ENCODE results near the gene PCDHA8.
A peak's percentile ranks its signal among the peaks of the same experiment; 100 is the strongest.

Gene PCDHA8, protein sequence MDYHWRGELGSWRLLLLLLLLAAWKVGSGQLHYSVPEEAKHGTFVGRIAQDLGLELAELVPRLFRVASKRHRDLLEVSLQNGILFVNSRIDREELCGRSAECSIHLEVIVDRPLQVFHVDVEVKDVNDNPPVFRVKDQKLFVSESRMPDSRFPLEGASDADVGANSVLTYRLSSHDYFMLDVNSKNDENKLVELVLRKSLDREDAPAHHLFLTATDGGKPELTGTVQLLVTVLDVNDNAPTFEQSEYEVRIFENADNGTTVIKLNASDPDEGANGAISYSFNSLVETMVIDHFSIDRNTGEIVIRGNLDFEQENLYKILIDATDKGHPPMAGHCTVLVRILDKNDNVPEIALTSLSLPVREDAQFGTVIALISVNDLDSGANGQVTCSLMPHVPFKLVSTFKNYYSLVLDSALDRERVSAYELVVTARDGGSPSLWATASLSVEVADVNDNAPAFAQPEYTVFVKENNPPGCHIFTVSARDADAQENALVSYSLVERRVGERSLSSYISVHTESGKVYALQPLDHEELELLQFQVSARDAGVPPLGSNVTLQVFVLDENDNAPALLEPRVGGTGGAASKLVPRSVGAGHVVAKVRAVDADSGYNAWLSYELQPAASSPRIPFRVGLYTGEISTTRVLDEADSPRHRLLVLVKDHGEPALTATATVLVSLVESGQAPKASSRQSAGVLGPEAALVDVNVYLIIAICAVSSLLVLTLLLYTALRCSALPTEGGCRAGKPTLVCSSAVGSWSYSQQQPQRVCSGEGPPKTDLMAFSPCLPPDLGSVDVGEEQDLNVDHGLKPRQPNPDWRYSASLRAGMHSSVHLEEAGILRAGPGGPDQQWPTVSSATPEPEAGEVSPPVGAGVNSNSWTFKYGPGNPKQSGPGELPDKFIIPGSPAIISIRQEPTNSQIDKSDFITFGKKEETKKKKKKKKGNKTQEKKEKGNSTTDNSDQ

DNA sequence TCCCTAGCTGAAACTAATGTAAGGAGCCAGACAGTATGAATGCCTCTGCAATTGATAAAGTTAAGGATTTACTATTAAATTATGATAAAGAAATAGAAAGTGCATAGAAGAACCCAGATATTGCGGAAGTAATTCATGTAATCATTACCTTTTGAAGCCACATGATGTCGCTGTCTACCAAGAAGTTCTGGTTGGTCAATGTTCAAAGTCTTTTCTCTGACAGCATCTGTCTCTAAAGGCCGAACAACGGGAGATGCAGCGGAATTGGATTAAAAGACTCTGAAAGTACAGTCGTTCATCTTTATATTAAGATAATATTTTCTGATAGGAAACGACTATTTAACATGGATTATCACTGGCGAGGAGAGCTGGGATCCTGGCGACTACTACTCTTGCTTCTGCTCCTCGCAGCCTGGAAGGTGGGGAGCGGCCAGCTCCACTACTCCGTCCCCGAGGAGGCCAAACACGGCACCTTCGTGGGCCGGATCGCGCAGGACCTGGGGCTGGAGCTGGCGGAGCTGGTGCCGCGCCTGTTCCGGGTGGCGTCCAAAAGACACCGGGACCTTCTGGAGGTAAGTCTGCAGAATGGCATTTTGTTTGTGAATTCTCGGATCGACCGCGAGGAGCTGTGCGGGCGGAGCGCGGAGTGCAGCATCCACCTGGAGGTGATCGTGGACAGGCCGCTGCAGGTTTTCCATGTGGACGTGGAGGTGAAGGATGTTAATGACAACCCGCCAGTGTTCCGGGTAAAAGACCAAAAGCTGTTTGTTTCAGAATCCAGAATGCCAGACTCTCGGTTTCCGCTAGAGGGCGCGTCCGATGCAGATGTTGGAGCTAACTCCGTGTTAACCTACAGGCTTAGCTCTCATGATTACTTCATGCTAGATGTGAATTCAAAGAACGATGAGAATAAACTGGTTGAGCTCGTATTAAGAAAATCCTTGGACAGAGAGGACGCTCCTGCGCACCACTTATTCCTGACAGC, at the start of gene PCDHA8:
Gene PCDHA8, plus strand, starts transcription at position 210 of the 985 bp plus-strand sequence. Its CDS starts 135 bp downstream, at position 345.
- no peak within 1 kb of the TSS for H3K27ac ChIP-seq (ENCODE audit: low read depth, low read length, poor library complexity, severe bottlenecking)
- H3K79me2 ChIP-seq (ENCODE audit: insufficient read depth, low read length): no peaks in the 10 kb centered on the region
- TF ChIP-seq, protein P1, sequence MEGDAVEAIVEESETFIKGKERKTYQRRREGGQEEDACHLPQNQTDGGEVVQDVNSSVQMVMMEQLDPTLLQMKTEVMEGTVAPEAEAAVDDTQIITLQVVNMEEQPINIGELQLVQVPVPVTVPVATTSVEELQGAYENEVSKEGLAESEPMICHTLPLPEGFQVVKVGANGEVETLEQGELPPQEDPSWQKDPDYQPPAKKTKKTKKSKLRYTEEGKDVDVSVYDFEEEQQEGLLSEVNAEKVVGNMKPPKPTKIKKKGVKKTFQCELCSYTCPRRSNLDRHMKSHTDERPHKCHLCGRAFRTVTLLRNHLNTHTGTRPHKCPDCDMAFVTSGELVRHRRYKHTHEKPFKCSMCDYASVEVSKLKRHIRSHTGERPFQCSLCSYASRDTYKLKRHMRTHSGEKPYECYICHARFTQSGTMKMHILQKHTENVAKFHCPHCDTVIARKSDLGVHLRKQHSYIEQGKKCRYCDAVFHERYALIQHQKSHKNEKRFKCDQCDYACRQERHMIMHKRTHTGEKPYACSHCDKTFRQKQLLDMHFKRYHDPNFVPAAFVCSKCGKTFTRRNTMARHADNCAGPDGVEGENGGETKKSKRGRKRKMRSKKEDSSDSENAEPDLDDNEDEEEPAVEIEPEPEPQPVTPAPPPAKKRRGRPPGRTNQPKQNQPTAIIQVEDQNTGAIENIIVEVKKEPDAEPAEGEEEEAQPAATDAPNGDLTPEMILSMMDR (IDR thresholded peaks at IDR 0.05; ENCODE audit: low read length): peak; percentile 63
- TF ChIP-seq EZH2 (IDR thresholded peaks at IDR 0.05; ENCODE audit: borderline replicate concordance, low read length): no peak
- H3K36me3 ChIP-seq (ENCODE audit: insufficient read depth, low read length): no peaks in the 10 kb centered on the region
- no peak within 1 kb of the TSS for H3K9ac ChIP-seq (ENCODE audit: low read length)
- H3F3A ChIP-seq (ENCODE audit: insufficient read depth, low read length): no peaks in the 10 kb centered on the region
- no peak within 1 kb of the TSS for H2AFZ ChIP-seq (ENCODE audit: low read length)
- no peak within 1 kb of the TSS for H3K4me3 ChIP-seq (ENCODE audit: low read depth, low read length, poor library complexity, severe bottlenecking)
- no peaks in the 10 kb centered on the region for H3K9me2 ChIP-seq (ENCODE audit: low read depth, low read length)
- H3K9me3 ChIP-seq (ENCODE audit: low read length): no peaks in the 10 kb centered on the region
- no peak within 1 kb of the TSS for H3K4me2 ChIP-seq (ENCODE audit: low read length)
- H3K27me3 ChIP-seq (ENCODE audit: insufficient read depth, low read length): no peaks in the 10 kb centered on the region
- H3K4me1 ChIP-seq (ENCODE audit: insufficient read depth, low read length, severe bottlenecking): no peaks in the 10 kb centered on the region
- no peaks in the 10 kb centered on the region for H4K20me1 ChIP-seq (ENCODE audit: insufficient read depth, low read length)

DNA sequence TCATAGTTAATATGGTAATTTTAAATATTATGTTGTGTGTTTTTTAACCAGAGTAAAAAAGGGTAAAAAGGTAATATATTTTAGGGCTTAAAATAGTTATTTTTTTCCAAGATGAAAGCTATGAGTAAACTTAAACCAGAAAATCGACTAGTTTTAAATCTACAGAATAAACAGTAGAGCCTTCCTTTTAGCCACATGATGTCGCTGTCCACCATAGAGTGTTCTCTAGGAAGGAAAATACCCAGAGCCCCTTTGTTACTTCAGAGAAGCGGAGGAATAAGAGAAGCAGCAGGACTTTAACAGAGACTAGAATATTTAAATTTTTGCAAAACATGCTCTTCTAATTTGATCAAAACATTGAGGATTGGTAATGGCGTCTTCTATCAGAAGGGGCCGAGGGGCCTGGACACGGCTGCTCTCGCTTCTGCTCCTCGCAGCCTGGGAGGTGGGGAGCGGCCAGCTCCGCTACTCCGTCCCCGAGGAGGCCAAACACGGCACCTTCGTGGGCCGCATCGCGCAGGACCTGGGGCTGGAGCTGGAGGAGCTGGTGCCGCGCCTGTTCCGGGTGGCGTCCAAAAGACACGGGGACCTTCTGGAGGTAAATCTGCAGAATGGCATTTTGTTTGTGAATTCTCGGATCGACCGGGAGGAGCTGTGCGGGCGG, 46.3 kb upstream of the PCDHA8 start, which contains the start of gene PCDHA2:
Gene PCDHA2, plus strand, starts transcription at position 258 of the 664 bp plus-strand sequence.
- H3K4me2 ChIP-seq (ENCODE audit: low read length): no peak within 1 kb of the TSS
- H3K9me2 ChIP-seq (ENCODE audit: low read depth, low read length): no peaks in the 10 kb centered on the region; the same call in 1 of the 2 replicates
- H3K4me1 ChIP-seq (ENCODE audit: insufficient read depth, low read length, severe bottlenecking): no peaks in the 10 kb centered on the region
- no peaks in the 10 kb centered on the region for H3F3A ChIP-seq (ENCODE audit: insufficient read depth, low read length)
- TF ChIP-seq, protein P1 (IDR thresholded peaks at IDR 0.05; ENCODE audit: low read length): no peak; the same call in 1 of the 2 replicates
- no peak for TF ChIP-seq EZH2 (IDR thresholded peaks at IDR 0.05; ENCODE audit: borderline replicate concordance, low read length)
- H3K9me3 ChIP-seq (ENCODE audit: low read length): no peaks in the 10 kb centered on the region
- H2AFZ ChIP-seq (ENCODE audit: low read length): no peak within 1 kb of the TSS
- H3K27me3 ChIP-seq (ENCODE audit: insufficient read depth, low read length): no peaks in the 10 kb centered on the region
- no peaks in the 10 kb centered on the region for H4K20me1 ChIP-seq (ENCODE audit: insufficient read depth, low read length)
- H3K4me3 ChIP-seq (ENCODE audit: low read depth, low read length, poor library complexity, severe bottlenecking): no peak within 1 kb of the TSS
- no peak within 1 kb of the TSS for H3K9ac ChIP-seq (ENCODE audit: low read length)
- H3K36me3 ChIP-seq (ENCODE audit: insufficient read depth, low read length): no peaks in the 10 kb centered on the region
- H3K27ac ChIP-seq (ENCODE audit: low read depth, low read length, poor library complexity, severe bottlenecking): no peak within 1 kb of the TSS
- no peaks in the 10 kb centered on the region for H3K79me2 ChIP-seq (ENCODE audit: insufficient read depth, low read length)
